A549 (cell line): ENCODE data around the gene ROR2. TPM values are rescaled to one million over a fixed set of nuclear protein-coding genes. Genes with fewer than 3 reads are reported as not detected.

Experiments used
- ATAC-seq, 2 experiments: fragments of 200-7000 bp in 1 of 2; fragments of >200 bp in 1 of 2; cut with Nextera tagmentation in 1 of 2; cut with Tn5 transposase in 1 of 2; 3 replicates each; pipeline versions ENCODE4 v1.8.0 to v1.9.1; 2018 to 2020; ENCODE audit warnings: mild to moderate bottlenecking in 1 of 2, moderate library complexity in 1 of 2
- CTCF ChIA-PET: fragments of 300-600 bp; sonication (Branson Sonifier 250); formaldehyde crosslinking; extraction: SDS; loops from one replicate; lab custom pipeline; 2021; ENCODE audit warnings: antibody characterized with exemption, inconsistent platforms; lab: Yijun Ruan, JAX
- POLR2A ChIA-PET: fragments of 350-600 bp; formaldehyde crosslinking; extraction: SDS; loops from one replicate; lab custom pipeline; 2021; ENCODE audit warnings: antibody characterized with exemption, inconsistent platforms; lab: Yijun Ruan, JAX
- DNase-seq, 2 experiments: peaks; one replicate each; pipeline versions ENCODE4 v3.0.0 to v3.0.0-alpha.2; 2011 to 2016; ENCODE audit warnings: low read depth in 1 of 2, low spot score in 1 of 2
- FAIRE-seq: peaks from 2 replicates; lab custom pipeline; 2011; peaks lifted over from hg19 to GRCh38; lab: Jason Lieb, UNC
- H3K27ac ChIP-seq, 2 experiments: fragments of >200 bp; sonication (Bioruptor Twin); formaldehyde crosslinking; 3 replicates each; pipeline ENCODE4 v1.5.1; 2016 to 2017
- H3K4me1 ChIP-seq: fragments of >200 bp; sonication (Bioruptor Twin); formaldehyde crosslinking; 3 replicates; pipeline ENCODE4 v1.6.1; 2016
- H3K4me2 ChIP-seq: fragments of >200 bp; sonication (Bioruptor Twin); formaldehyde crosslinking; 3 replicates; pipeline ENCODE4 v1.6.1; 2016
- H3K4me3 ChIP-seq: fragments of >200 bp; sonication (Bioruptor Twin); formaldehyde crosslinking; 3 replicates; pipeline ENCODE4 v1.5.1; 2016
- H3K9me3 ChIP-seq: fragments of >200 bp; sonication (Bioruptor Twin); formaldehyde crosslinking; 3 replicates; pipeline ENCODE4 v1.6.1; 2016
- ATOH8 ChIP-seq: fragments of 250-450 bp; sonication (Bioruptor Pico); IDR thresholded peaks from 2 replicates; pipeline ENCODE4 v1.5.0; 2020; ENCODE audit warnings: low read depth, mild to moderate bottlenecking, moderate library complexity
- CBX8 ChIP-seq: fragments of 200-600 bp; sonication (generic); IDR thresholded peaks from 2 replicates; pipeline ENCODE4 v1.6.1; 2016
- CEBPB ChIP-seq, 2 experiments: fragments of >200 bp in 1 of 2; sonication (Bioruptor Twin) in 1 of 2; formaldehyde crosslinking in 1 of 2; IDR thresholded peaks; 2 replicates each; pipeline ENCODE4 v1.6.1; 2012 to 2016
- ELK1 ChIP-seq: fragments of 150-350 bp; IDR thresholded peaks from 2 replicates; pipeline ENCODE4 v1.6.1; 2014; ENCODE audit warnings: low read depth, mild to moderate bottlenecking, low read length
- EP300 ChIP-seq, 2 experiments: fragments of >200 bp; sonication (Bioruptor Twin); formaldehyde crosslinking; IDR thresholded peaks; 2 replicates in 1 of 2; 3 replicates in 1 of 2; pipeline ENCODE4 v1.6.1; 2016 to 2017
- ESRRA ChIP-seq: fragments of 150-350 bp; IDR thresholded peaks from 2 replicates; pipeline ENCODE4 v1.6.1; 2014; ENCODE audit warnings: mild to moderate bottlenecking, low read length, borderline replicate concordance
- FOSL2 ChIP-seq, 2 experiments: fragments of 450-650 bp in 1 of 2; fragments of >200 bp in 1 of 2; sonication (Bioruptor Twin) in 1 of 2; formaldehyde crosslinking; IDR thresholded peaks; 2 replicates each; pipeline versions ENCODE4 v1.5.0 to v1.6.1; 2016 to 2020; ENCODE audit warnings: mild to moderate bottlenecking in 1 of 2, moderate library complexity in 1 of 2
- FOXS1 ChIP-seq: fragments of 250-450 bp; sonication (Bioruptor Pico); IDR thresholded peaks from 2 replicates; pipeline ENCODE4 v1.5.0; 2020; ENCODE audit warnings: mild to moderate bottlenecking, moderate library complexity
- HEYL ChIP-seq: fragments of 250-450 bp; sonication (Bioruptor Pico); IDR thresholded peaks from 2 replicates; pipeline ENCODE4 v1.8.0; 2021; ENCODE audit warnings: mild to moderate bottlenecking, moderate library complexity
- HOXB13 ChIP-seq: fragments of 250-450 bp; sonication (Bioruptor Pico); IDR thresholded peaks from 2 replicates; pipeline ENCODE4 v1.5.0; 2020; ENCODE audit warnings: low read depth, mild to moderate bottlenecking, moderate library complexity
- HOXB5 ChIP-seq: fragments of 250-450 bp; sonication (Bioruptor Pico); IDR thresholded peaks from 2 replicates; pipeline ENCODE4 v1.5.0; 2020; ENCODE audit warnings: mild to moderate bottlenecking, moderate library complexity
- JUN ChIP-seq, 2 experiments: fragments of >200 bp; sonication (Bioruptor Twin); formaldehyde crosslinking; IDR thresholded peaks; 2 replicates in 1 of 2; 3 replicates in 1 of 2; pipeline ENCODE4 v1.6.1; 2016 to 2017
- JUNB ChIP-seq: fragments of >200 bp; sonication (Bioruptor Twin); formaldehyde crosslinking; IDR thresholded peaks from 2 replicates; pipeline ENCODE4 v1.6.1; 2016
- KDM1A ChIP-seq: fragments of 200-600 bp; sonication (generic); IDR thresholded peaks from 2 replicates; pipeline ENCODE4 v1.6.1; 2016; ENCODE audit warnings: low read depth, mild to moderate bottlenecking
- KDM5A ChIP-seq: fragments of 200-600 bp; sonication (generic); IDR thresholded peaks from 2 replicates; pipeline ENCODE4 v1.6.1; 2016; ENCODE audit warnings: antibody characterized with exemption, mild to moderate bottlenecking
- MAX ChIP-seq: IDR thresholded peaks from 2 replicates; pipeline ENCODE4 v1.6.1; 2012
- MAZ ChIP-seq: fragments of 150-350 bp; IDR thresholded peaks from 2 replicates; pipeline ENCODE4 v1.6.1; 2014; ENCODE audit warnings: antibody characterized with exemption, low read depth, low read length, borderline replicate concordance
- MYC ChIP-seq: IDR thresholded peaks from 2 replicates; pipeline ENCODE4 v1.6.1; 2012; ENCODE audit warnings: mild to moderate bottlenecking, inconsistent platforms, low read length, improper control_type of control experiment, borderline replicate concordance
- NPAS2 ChIP-seq: fragments of 250-450 bp; sonication (Bioruptor Pico); IDR thresholded peaks from 2 replicates; pipeline ENCODE4 v1.8.0; 2022; ENCODE audit warnings: mild to moderate bottlenecking, moderate library complexity, borderline replicate concordance
- NR3C1 ChIP-seq: fragments of >200 bp; sonication (Bioruptor Twin); formaldehyde crosslinking; IDR thresholded peaks from 3 replicates; pipeline ENCODE4 v1.6.1; 2017
- POLR2A ChIP-seq: IDR thresholded peaks from 2 replicates; pipeline ENCODE4 v1.6.1; 2012; ENCODE audit warnings: mild to moderate bottlenecking, low read length
- RARB ChIP-seq: fragments of 250-450 bp; sonication (Bioruptor Pico); IDR thresholded peaks from 2 replicates; pipeline ENCODE4 v1.8.0; 2021; ENCODE audit warnings: mild to moderate bottlenecking, moderate library complexity
- RCOR1 ChIP-seq: fragments of 150-350 bp; IDR thresholded peaks from 2 replicates; pipeline ENCODE4 v1.6.1; 2014; ENCODE audit warnings: antibody characterized with exemption, low read length, low read depth
- RFX5 ChIP-seq: fragments of 450-650 bp; IDR thresholded peaks from 2 replicates; pipeline ENCODE4 v1.7.1; 2014; ENCODE audit warnings: antibody characterized with exemption, mild to moderate bottlenecking, moderate library complexity
- SREBF2 ChIP-seq: fragments of 450-650 bp; IDR thresholded peaks from 2 replicates; pipeline ENCODE4 v1.6.1; 2014; ENCODE audit warnings: mild to moderate bottlenecking, moderate library complexity
- TFCP2L1 ChIP-seq: fragments of 250-450 bp; sonication (Bioruptor Pico); IDR thresholded peaks from 2 replicates; pipeline ENCODE4 v1.5.0; 2021; ENCODE audit warnings: mild to moderate bottlenecking
- TP53 ChIP-seq: fragments of 250-450 bp; sonication (Bioruptor Pico); IDR thresholded peaks from 2 replicates; pipeline ENCODE4 v1.5.0; 2021; ENCODE audit warnings: mild to moderate bottlenecking, moderate library complexity
- USF2 ChIP-seq: fragments of 450-650 bp; IDR thresholded peaks from 2 replicates; pipeline ENCODE4 v1.6.1; 2014; ENCODE audit warnings: antibody characterized with exemption
- ZC3H11A ChIP-seq: fragments of 450-650 bp; IDR thresholded peaks from 2 replicates; pipeline ENCODE4 v1.6.1; 2014; ENCODE audit warnings: antibody characterized with exemption, mild to moderate bottlenecking
- ZSCAN20 ChIP-seq: fragments of 250-450 bp; sonication (Bioruptor Pico); IDR thresholded peaks from 2 replicates; pipeline ENCODE4 v1.8.0; 2022; ENCODE audit warnings: mild to moderate bottlenecking, moderate library complexity
- WGBS: methylation state at CpG from one replicate; pipeline ENCODE4 v1.1.6; 2017; ENCODE audit errors: missing lambda C conversion rate; 5-methylcytosine and 5-hydroxymethylcytosine counted together
- polyA plus RNA-seq, 4 experiments: library from polyadenylated mRNA; depleted of rRNA in 3 of 4; stranded (reverse); fragments of >200 nt; fragmentation: RNase III in 1 of 4; extraction: RNeasy Plus Mini Kit Qiagen cat#74134 plus additional on column Dnase treatment in 1 of 4; gene quantifications; 2 replicates in 3 of 4; 3 replicates in 1 of 4; pipeline ENCODE4 v1.2.3, GENCODE V29; 2011 to 2017
- TF ChIP-seq, protein P1 (sequence below): fragments of 250-450 bp; sonication (Bioruptor Pico); IDR thresholded peaks from 2 replicates; pipeline ENCODE4 v1.5.0; 2021; ENCODE audit warnings: mild to moderate bottlenecking, moderate library complexity, borderline replicate concordance

The ROR2 gene
- polyA plus RNA-seq, 2 of the 4 experiments (the other 2 are of a cell fraction): 0.12 to 0.53 TPM

DNA sequence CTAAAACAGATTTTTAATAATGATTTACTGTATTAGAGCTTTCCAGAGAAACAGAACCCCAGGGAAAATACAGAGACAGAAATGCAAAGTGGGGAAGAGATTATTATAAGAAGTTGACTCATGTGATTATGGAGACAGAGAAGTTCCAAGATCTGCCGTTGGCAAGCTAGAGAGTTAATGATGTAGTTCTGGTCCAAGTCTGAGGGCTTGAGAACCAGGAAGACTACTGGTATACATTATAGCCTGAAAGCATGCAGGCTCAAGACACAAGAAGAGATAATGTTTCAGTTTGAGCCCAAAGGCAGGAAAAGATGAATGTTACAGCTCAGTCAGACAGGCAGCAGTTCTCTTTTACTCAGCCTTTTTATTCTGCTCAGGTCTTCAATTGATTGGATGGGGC lies 427.5 kb downstream of the ROR2 start:
- WGBS: 25% methylated on average over 1 of the region's 1 CpG
- TF ChIP-seq USF2 (no peak), NPAS2 (CRISPR knock-in tag) (no peak), HOXB5 (CRISPR knock-in tag) (no peak), EP300 (IDR thresholded peaks at IDR 0.05) (no peak), HOXB13 (no peak), POLR2A (no peak), NR3C1 (no peak), ZC3H11A (no peak), JUN (IDR thresholded peaks at IDR 0.05) (no peak), CBX8 (no peak), JUNB (no peak), KDM1A (no peak), FOSL2 (IDR thresholded peaks at IDR 0.05) (no peak), FOSL2 (CRISPR knock-in tag; IDR thresholded peaks at IDR 0.05) (no peak), ESRRA (no peak), RFX5 (no peak), HEYL (CRISPR knock-in tag) (no peak)
- TF ChIP-seq, protein P1, sequence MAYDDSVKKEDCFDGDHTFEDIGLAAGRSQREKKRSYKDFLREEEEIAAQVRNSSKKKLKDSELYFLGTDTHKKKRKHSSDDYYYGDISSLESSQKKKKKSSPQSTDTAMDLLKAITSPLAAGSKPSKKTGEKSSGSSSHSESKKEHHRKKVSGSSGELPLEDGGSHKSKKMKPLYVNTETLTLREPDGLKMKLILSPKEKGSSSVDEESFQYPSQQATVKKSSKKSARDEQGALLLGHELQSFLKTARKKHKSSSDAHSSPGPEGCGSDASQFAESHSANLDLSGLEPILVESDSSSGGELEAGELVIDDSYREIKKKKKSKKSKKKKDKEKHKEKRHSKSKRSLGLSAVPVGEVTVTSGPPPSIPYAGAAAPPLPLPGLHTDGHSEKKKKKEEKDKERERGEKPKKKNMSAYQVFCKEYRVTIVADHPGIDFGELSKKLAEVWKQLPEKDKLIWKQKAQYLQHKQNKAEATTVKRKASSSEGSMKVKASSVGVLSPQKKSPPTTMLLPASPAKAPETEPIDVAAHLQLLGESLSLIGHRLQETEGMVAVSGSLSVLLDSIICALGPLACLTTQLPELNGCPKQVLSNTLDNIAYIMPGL (CRISPR knock-in tag): no peak
- ATAC-seq (no peak), FAIRE-seq (no peak), DNase-seq (no peak)
- no peak overlapping the region for H3K4me2 ChIP-seq
- H3K4me1 ChIP-seq: no peaks in the 10 kb centered on the region
- H3K4me3 ChIP-seq: no peak overlapping the region
- CTCF ChIA-PET: no interaction called here
- POLR2A ChIA-PET: no interaction called here
- H3K27ac ChIP-seq: no peak overlapping the region
- peaks cover 3% of the 10 kb centered on the region; the same call in 2 of the 3 replicates for H3K9me3 ChIP-seq

DNA sequence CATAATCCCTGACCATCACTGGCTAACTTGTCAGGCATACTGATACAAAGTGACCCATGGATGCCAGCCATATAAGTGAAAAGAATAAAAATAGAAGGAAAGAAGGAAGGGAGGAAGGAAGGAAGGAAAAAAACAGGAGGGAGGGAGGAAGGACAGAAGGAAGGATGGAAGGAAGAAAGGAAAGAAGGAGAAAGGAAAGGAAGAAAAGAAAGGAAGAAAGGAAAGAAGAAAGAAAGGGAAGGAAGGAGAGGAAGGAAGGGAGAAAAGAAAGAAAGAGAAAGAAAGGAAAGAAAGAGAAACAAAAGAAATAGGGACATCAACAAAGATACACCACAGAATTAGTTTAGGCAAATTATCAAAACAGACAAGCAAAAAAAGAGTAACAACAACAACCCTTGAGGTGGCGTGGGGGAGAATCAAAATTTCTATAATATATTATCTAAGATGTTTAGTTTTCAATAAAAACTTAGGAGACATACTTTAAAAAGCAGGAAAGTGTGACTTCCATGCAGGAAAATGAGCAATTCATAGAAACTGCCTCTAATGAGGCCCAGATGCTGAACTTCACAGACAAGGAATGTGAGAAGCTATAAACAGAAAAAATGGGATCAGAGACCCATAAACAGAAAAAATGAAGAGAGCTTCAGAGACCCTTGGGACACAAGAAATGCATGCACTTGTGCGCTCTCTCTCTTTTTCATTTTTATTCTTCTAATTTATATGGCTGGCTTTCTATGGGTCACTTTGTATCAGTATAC lies 430.3 kb downstream of the ROR2 start:
- 0 out of 3 replicates have a peak, but pooled peaks cover 3% of the 10 kb centered on the region for H3K9me3 ChIP-seq
- peaks cover 6% of the 10 kb centered on the region; the same call in 1 of the 3 replicates for H3K4me1 ChIP-seq
- FAIRE-seq (no peak), ATAC-seq (no peak)
- H3K4me2 ChIP-seq: no peak overlapping the region
- WGBS: 55% methylated on average over 2 of the region's 2 CpGs
- no peak overlapping the region for H3K4me3 ChIP-seq
- H3K27ac ChIP-seq: no peak overlapping the region
- TF ChIP-seq TFCP2L1: no peak
- TF ChIP-seq, all 56 proteins: peak for 0
- ChIA-PET POLR2A (no interaction called here), CTCF (interaction anchor here (1.0 kb wide), 1 partner anchor 605 kb away, joined by 3 read pairs; no protein-coding TSS in a partner anchor)
- no peak for DNase-seq

DNA sequence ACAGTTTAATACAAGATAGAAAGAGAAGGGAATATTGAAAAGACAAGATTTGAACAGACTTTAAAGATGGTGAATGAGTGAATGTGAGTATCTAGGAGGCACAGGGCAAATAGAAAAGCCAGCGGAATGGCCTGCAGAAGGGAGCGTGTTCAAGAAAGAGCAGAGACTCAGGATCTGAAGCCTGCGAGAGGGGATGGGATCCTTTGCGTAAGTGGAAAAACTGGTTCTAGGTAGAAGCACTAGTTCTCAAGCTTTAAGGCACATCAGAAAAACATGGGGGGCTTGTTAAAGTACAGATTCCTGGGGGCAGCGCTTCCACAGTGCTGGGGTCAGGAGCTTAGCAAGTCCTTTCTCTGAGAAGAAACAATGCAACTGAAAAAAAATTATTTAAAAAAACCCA lies 431.6 kb downstream of the ROR2 start:
- POLR2A ChIA-PET: no interaction called here
- H3K4me3 ChIP-seq: no peak overlapping the region
- CTCF ChIA-PET: no interaction called here
- 0 out of 3 replicates have a peak, but pooled peaks cover 3% of the 10 kb centered on the region for H3K9me3 ChIP-seq
- ATAC-seq: no peak
- WGBS: 80% methylated on average over 5 of the region's 5 CpGs
- no peak for DNase-seq
- no peak overlapping the region for H3K4me2 ChIP-seq
- no peak overlapping the region for H3K27ac ChIP-seq
- no peak for FAIRE-seq
- H3K4me1 ChIP-seq: peaks cover 6% of the 10 kb centered on the region; the same call in 1 of the 3 replicates
- TF ChIP-seq MYC (no peak), RCOR1 (no peak), ELK1 (no peak), HEYL (CRISPR knock-in tag) (no peak), ESRRA (no peak), RARB (no peak), ATOH8 (no peak), HOXB13 (no peak), SREBF2 (no peak), HOXB5 (CRISPR knock-in tag) (no peak), KDM5A (no peak), FOXS1 (CRISPR knock-in tag) (no peak), TP53 (CRISPR knock-in tag) (no peak), CEBPB (IDR thresholded peaks at IDR 0.05) (no peak), ZSCAN20 (CRISPR knock-in tag) (no peak), MAX (no peak), CBX8 (no peak), MAZ (no peak)
